IMR-90 (cell line): Measurements from ENCODE around the gene ELFN2. TPM values are rescaled to one million over a fixed set of nuclear protein-coding genes. Genes with fewer than 3 reads are reported as not detected.

Experiments
- ATAC-seq: fragments of 200-7000 bp; cut with Tn5 transposase; 2 replicates; pipeline ENCODE4 v1.9.1; 2020; ENCODE audit warnings: low read depth, mild to moderate bottlenecking, moderate library complexity
- BruUV-seq: library from RNA; stranded (reverse); fragments of 400-500 nt; replicated peaks from 2 replicates; lab custom pipeline; 2021; lab: Mats Ljungman, UMichigan
- CTCF ChIA-PET: fragments of 300-600 bp; formaldehyde crosslinking; extraction: SDS; loops from one replicate; lab custom pipeline; 2021; ENCODE audit warnings: antibody characterized with exemption; lab: Yijun Ruan, JAX
- POLR2A ChIA-PET: fragments of 300-600 bp; sonication (Branson Sonifier 250); formaldehyde crosslinking; loops from one replicate; lab custom pipeline; 2022; ENCODE audit warnings: antibody characterized with exemption; ENCODE audit not compliant: unreplicated experiment; lab: Charles Lee
- DNase-seq: peaks from one replicate; pipeline ENCODE4 v3.0.0; 2013
- H2AFZ ChIP-seq: replicated peaks from 2 replicates; pipeline ENCODE3; 2013; ENCODE audit warnings: low read length, mild to moderate bottlenecking; ENCODE audit not compliant: poor library complexity
- H2AK5ac ChIP-seq: 2 replicates; pipeline ENCODE4 v1.6.1; 2013; ENCODE audit warnings: low read depth, low read length, inconsistent platforms
- H2AK9ac ChIP-seq: replicated peaks from 2 replicates; pipeline ENCODE3; 2013; ENCODE audit warnings: mild to moderate bottlenecking, low read depth, low read length, moderate library complexity; ENCODE audit not compliant: poor library complexity
- H2BK120ac ChIP-seq: 2 replicates; pipeline ENCODE4 v1.6.1; 2013; ENCODE audit warnings: low read depth, low read length, inconsistent platforms
- H2BK15ac ChIP-seq: 3 replicates; pipeline ENCODE4 v1.6.1; 2013; ENCODE audit warnings: low read depth, low read length, inconsistent platforms
- H2BK20ac ChIP-seq: 2 replicates; pipeline ENCODE4 v1.6.1; 2013; ENCODE audit warnings: low read depth, mild to moderate bottlenecking, inconsistent platforms, low read length, moderate library complexity
- H2BK5ac ChIP-seq: 2 replicates; pipeline ENCODE4 v1.6.1; 2013; ENCODE audit warnings: mild to moderate bottlenecking, low read depth, low read length, inconsistent platforms; ENCODE audit not compliant: poor library complexity, severe bottlenecking
- H3K14ac ChIP-seq: replicated peaks from 2 replicates; pipeline ENCODE4 v1.6.1; 2013; ENCODE audit warnings: low read depth, low read length, inconsistent platforms
- H3K18ac ChIP-seq: 2 replicates; pipeline ENCODE4 v1.6.1; 2013; ENCODE audit warnings: low read depth, low read length, control low read depth
- H3K23ac ChIP-seq: 2 replicates; pipeline ENCODE4 v1.6.1; 2013; ENCODE audit warnings: low read depth, low read length, inconsistent platforms
- H3K27ac ChIP-seq: 2 replicates; pipeline ENCODE4 v1.5.1; 2013; ENCODE audit warnings: mild to moderate bottlenecking, control low read depth, low read length; ENCODE audit not compliant: insufficient read depth
- H3K27me3 ChIP-seq: 2 replicates; pipeline ENCODE4 v1.6.1; 2013; ENCODE audit warnings: low read length; ENCODE audit not compliant: control insufficient read depth, insufficient read depth
- H3K36me3 ChIP-seq: 2 replicates; pipeline ENCODE4 v1.6.1; 2013; ENCODE audit warnings: low read length, mixed read lengths; ENCODE audit not compliant: control insufficient read depth, insufficient read depth
- H3K4ac ChIP-seq: 2 replicates; pipeline ENCODE4 v1.6.1; 2013; ENCODE audit warnings: low read depth, low read length, inconsistent platforms
- H3K4me1 ChIP-seq: 2 replicates; pipeline ENCODE4 v1.6.1; 2013; ENCODE audit warnings: low read length, mixed read lengths; ENCODE audit not compliant: control insufficient read depth, insufficient read depth
- H3K4me2 ChIP-seq: 2 replicates; pipeline ENCODE4 v1.6.1; 2013; ENCODE audit warnings: low read depth, mild to moderate bottlenecking, control low read depth, low read length, moderate library complexity
- H3K4me3 ChIP-seq: 2 replicates; pipeline ENCODE4 v1.5.1; 2013; ENCODE audit warnings: low read depth, mild to moderate bottlenecking, control low read depth, low read length, moderate library complexity; ENCODE audit not compliant: insufficient read depth
- H3K56ac ChIP-seq: 2 replicates; pipeline ENCODE4 v1.6.1; 2013; ENCODE audit warnings: low read length, inconsistent platforms; ENCODE audit not compliant: insufficient read depth; ENCODE audit errors: extremely low read depth
- H3K79me1 ChIP-seq, 2 experiments: 2 replicates each; pipeline ENCODE4 v1.6.1; 2013; ENCODE audit warnings: low read length in 2 of 2, inconsistent platforms in 1 of 2, low read depth in 1 of 2
- H3K9ac ChIP-seq: 2 replicates; pipeline ENCODE4 v1.6.1; 2013; ENCODE audit warnings: low read depth, low read length, control low read depth
- H3K9me1 ChIP-seq: 2 replicates; pipeline ENCODE4 v1.6.1; 2013; ENCODE audit warnings: low read length, inconsistent platforms; ENCODE audit not compliant: insufficient read depth
- H3K9me3 ChIP-seq: 2 replicates; pipeline ENCODE4 v1.6.1; 2013; ENCODE audit warnings: low read length; ENCODE audit not compliant: control insufficient read depth, insufficient read depth
- H4K20me1 ChIP-seq: 2 replicates; pipeline ENCODE4 v1.6.1; 2013; ENCODE audit warnings: low read length, inconsistent platforms; ENCODE audit not compliant: insufficient read depth
- H4K5ac ChIP-seq: 2 replicates; pipeline ENCODE4 v1.6.1; 2013; ENCODE audit warnings: mild to moderate bottlenecking, low read depth, low read length, control low read depth
- H4K8ac ChIP-seq, 2 experiments: 2 replicates each; pipeline ENCODE4 v1.6.1; 2013; ENCODE audit warnings: low read depth in 2 of 2, low read length in 2 of 2, control low read depth in 1 of 2, inconsistent platforms in 1 of 2
- H4K91ac ChIP-seq: 2 replicates; pipeline ENCODE4 v1.6.1; 2013; ENCODE audit warnings: low read depth, low read length, inconsistent platforms; ENCODE audit not compliant: insufficient read depth
- FOS ChIP-seq: fragments of 150-350 bp; IDR thresholded peaks from 2 replicates; pipeline ENCODE4 v1.6.1; 2016; ENCODE audit warnings: low read depth, low read length
- MXI1 ChIP-seq: IDR thresholded peaks from 2 replicates; pipeline ENCODE4 v1.6.1; 2012; ENCODE audit warnings: low read depth, mild to moderate bottlenecking, low read length, moderate library complexity, borderline replicate concordance
- RFX5 ChIP-seq: IDR thresholded peaks from 2 replicates; pipeline ENCODE4 v1.8.0; 2012; ENCODE audit warnings: low read depth, mild to moderate bottlenecking, low read length, moderate library complexity
- WGBS, 2 experiments: methylation state at CpG; one replicate each; pipeline versions ENCODE4 v1.1.5 to v1.1.7; 2013; ENCODE audit warnings: missing lambda C conversion rate in 2 of 2; ENCODE audit not compliant: insufficient read length in 1 of 2; ENCODE audit errors: extremely low coverage in 2 of 2; 5-methylcytosine and 5-hydroxymethylcytosine counted together
- dilution Hi-C: fragments of 300-500 bp; cut with HindIII; formaldehyde crosslinking; loops from one replicate; pipeline ENCODE4 v1.14.3; 2018; ENCODE audit warnings: low sequenced_read_pairs; ENCODE audit not compliant: unreplicated experiment
- in situ Hi-C: fragments of 300-500 bp; cut with MboI; formaldehyde crosslinking; loops from 3 replicates; pipeline ENCODE4 v1.14.3; 2019; ENCODE audit warnings: low sequenced_read_pairs, inconsistent platforms, mixed read lengths
- intact Hi-C: fragments of 100-400 bp; cut with micrococcal nuclease; formaldehyde crosslinking; loops from 2 replicates; pipeline ENCODE4 v1.10.0; 2022
- polyA plus RNA-seq, 3 experiments: library from polyadenylated mRNA; depleted of rRNA; stranded (reverse); fragments of >200 nt; gene quantifications; 2 replicates each; pipeline ENCODE4 v1.2.3, GENCODE V29; 2012; ENCODE audit warnings: low replicate concordance in 1 of 3
- total RNA-seq: library from RNA; depleted of rRNA; stranded (reverse); fragments of >200 nt; gene quantifications from 2 replicates; pipeline ENCODE4 v1.2.3, GENCODE V29; 2012

The ELFN2 gene
- total and polyA plus RNA-seq, 2 of the 4 experiments (the other 2 are of a cell fraction): 0.72 to 5.0 TPM

DNA sequence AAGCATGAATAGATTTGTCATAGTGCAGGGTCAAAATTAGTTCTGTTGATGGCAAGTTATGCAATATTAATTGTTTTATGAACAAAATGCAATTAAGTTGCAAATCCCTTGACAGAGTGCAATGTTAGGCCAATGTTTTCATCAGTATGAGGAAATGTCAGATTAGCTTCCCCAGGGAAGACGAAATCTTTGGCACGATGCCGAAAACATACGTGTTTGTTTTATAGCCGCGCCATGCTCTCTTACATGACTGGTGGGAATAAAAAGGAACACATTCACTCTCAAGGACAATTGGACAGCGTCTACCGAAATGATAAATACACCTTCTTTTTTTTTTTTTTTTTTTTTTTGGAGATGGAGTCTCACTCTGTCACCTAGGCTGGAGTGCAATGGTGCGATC lies 31.9 kb upstream of the ELFN2 start:
- H3K27me3 ChIP-seq: peaks cover 9% of the 10 kb centered on the region
- H4K20me1 ChIP-seq: no peaks in the 10 kb centered on the region; the same call in 1 of the 2 replicates
- ChIA-PET POLR2A (interaction anchor here (0.6 kb wide), 1 partner anchor 145 kb away, joined by 3 read pairs; no protein-coding TSS in a partner anchor), CTCF (interaction anchor here (0.6 to 1.0 kb wide), 4 partner anchors 13 to 1720 kb away, joined by 3 to 6 read pairs (median 4); no protein-coding TSS in a partner anchor)
- H3K23ac ChIP-seq: no peak overlapping the region
- H3K4me1 ChIP-seq: peaks cover 17% of the 10 kb centered on the region
- ATAC-seq: no peak
- no peak overlapping the region for H3K4ac ChIP-seq
- H3K27ac ChIP-seq: no peak overlapping the region
- no peak overlapping the region for H2AK9ac ChIP-seq
- no peaks in the 10 kb centered on the region for H3K36me3 ChIP-seq
- H2BK5ac ChIP-seq: no peak overlapping the region
- peaks cover 12% of the 10 kb centered on the region for H3K9me1 ChIP-seq
- DNase-seq: no peak
- H2AK5ac ChIP-seq: no peak overlapping the region
- H3K14ac ChIP-seq: no peak overlapping the region
- no peaks in the 10 kb centered on the region for H3K9me3 ChIP-seq
- no peak overlapping the region for H3K56ac ChIP-seq
- in situ Hi-C loops: loop anchor here (5.0 kb wide), 1 partner anchor 142 kb away; no protein-coding TSS in a partner anchor
- no peak overlapping the region for H3K9ac ChIP-seq
- H4K8ac ChIP-seq: no peak overlapping the region
- no TSS peak for BruUV-seq
- no peak overlapping the region for H2BK20ac ChIP-seq
- H3K4me3 ChIP-seq: no peak overlapping the region
- H2BK15ac ChIP-seq: no peak overlapping the region
- H3K4me2 ChIP-seq: no peak overlapping the region
- intact Hi-C loops: loop anchor here (5.0 kb wide), 1 partner anchor 382 kb away; no protein-coding TSS in a partner anchor
- H4K91ac ChIP-seq: no peak overlapping the region
- no CpG with 5 or more reads among the region's 9 CpGs for WGBS, 2 experiments
- H4K5ac ChIP-seq: no peak overlapping the region
- no peak overlapping the region for H2BK120ac ChIP-seq
- H2AFZ ChIP-seq: no peak overlapping the region
- dilution Hi-C loops: no loop called here
- TF ChIP-seq RFX5 (no peak), FOS (no peak), MXI1 (no peak)
- no peak overlapping the region for H3K18ac ChIP-seq
- peaks cover 0 to 2% of the 10 kb centered on the region in 2 experiments; a peak in 1 of 4 replicates for H3K79me1 ChIP-seq
